Calu3 (cell line): ENCODE results near the gene FAM50A. TPM values are rescaled to one million over a fixed set of nuclear protein-coding genes. Genes with fewer than 3 reads are reported as not detected.

Source experiments
- BruUV-seq: library from RNA; stranded (reverse); fragments of 400-500 nt; replicated peaks from 2 replicates; lab custom pipeline; 2021; lab: Mats Ljungman, UMichigan
- CTCF ChIA-PET: fragments of 300-600 bp; sonication (Branson Sonifier 250); formaldehyde crosslinking; loops from one replicate; lab custom pipeline; 2022; ENCODE audit warnings: antibody characterized with exemption; lab: Charles Lee
- DNase-seq: peaks from one replicate; pipeline ENCODE4 v3.0.0; 2022
- H3K27ac Mint-ChIP-seq: one replicate; pipeline ENCODE4 v1.8.0; 2022; ENCODE audit warnings: mixed read lengths; ENCODE audit not compliant: unreplicated experiment
- H3K27me3 Mint-ChIP-seq: one replicate; pipeline ENCODE4 v1.8.0; 2022; ENCODE audit warnings: mixed read lengths; ENCODE audit not compliant: unreplicated experiment
- H3K36me3 Mint-ChIP-seq: one replicate; pipeline ENCODE4 v1.8.0; 2022; ENCODE audit warnings: mild to moderate bottlenecking, moderate library complexity, mixed read lengths; ENCODE audit not compliant: insufficient read depth, unreplicated experiment
- H3K4me1 Mint-ChIP-seq: one replicate; pipeline ENCODE4 v1.8.0; 2022; ENCODE audit warnings: mild to moderate bottlenecking, low read depth, mixed read lengths; ENCODE audit not compliant: unreplicated experiment
- H3K4me3 Mint-ChIP-seq: one replicate; pipeline ENCODE4 v1.8.0; 2022; ENCODE audit warnings: mild to moderate bottlenecking, low read depth, moderate library complexity, mixed read lengths; ENCODE audit not compliant: unreplicated experiment
- H3K9me3 Mint-ChIP-seq: one replicate; pipeline ENCODE4 v1.8.0; 2022; ENCODE audit warnings: low read depth, mixed read lengths; ENCODE audit not compliant: unreplicated experiment
- intact Hi-C: fragments of 100-400 bp; cut with micrococcal nuclease; formaldehyde crosslinking; loops from one replicate; pipeline ENCODE4 v1.10.0; 2022; ENCODE audit not compliant: unreplicated experiment
- total RNA-seq: library from RNA; stranded (reverse); gene quantifications from 2 replicates; pipeline ENCODE4 v1.2.3, GENCODE V29; 2022
- TF ChIP-seq, protein P1 (sequence below): fragments of 200-600 bp; IDR thresholded peaks from one replicate; pipeline ENCODE4 v1.8.0; 2022; ENCODE audit warnings: antibody characterized with exemption; ENCODE audit not compliant: unreplicated experiment

FAM50A gene
- total RNA-seq, 1 experiment from 2014 or later = 88.9 TPM

GRCh38 chrX:154401918-154402621 lies 41.9 kb upstream of the FAM50A start:
- TF ChIP-seq, protein P1, sequence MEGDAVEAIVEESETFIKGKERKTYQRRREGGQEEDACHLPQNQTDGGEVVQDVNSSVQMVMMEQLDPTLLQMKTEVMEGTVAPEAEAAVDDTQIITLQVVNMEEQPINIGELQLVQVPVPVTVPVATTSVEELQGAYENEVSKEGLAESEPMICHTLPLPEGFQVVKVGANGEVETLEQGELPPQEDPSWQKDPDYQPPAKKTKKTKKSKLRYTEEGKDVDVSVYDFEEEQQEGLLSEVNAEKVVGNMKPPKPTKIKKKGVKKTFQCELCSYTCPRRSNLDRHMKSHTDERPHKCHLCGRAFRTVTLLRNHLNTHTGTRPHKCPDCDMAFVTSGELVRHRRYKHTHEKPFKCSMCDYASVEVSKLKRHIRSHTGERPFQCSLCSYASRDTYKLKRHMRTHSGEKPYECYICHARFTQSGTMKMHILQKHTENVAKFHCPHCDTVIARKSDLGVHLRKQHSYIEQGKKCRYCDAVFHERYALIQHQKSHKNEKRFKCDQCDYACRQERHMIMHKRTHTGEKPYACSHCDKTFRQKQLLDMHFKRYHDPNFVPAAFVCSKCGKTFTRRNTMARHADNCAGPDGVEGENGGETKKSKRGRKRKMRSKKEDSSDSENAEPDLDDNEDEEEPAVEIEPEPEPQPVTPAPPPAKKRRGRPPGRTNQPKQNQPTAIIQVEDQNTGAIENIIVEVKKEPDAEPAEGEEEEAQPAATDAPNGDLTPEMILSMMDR = no peak
- Mint-ChIP-seq H3K4me1 (no peaks in the 10 kb centered on the region), H3K27me3 (peaks cover 16% of the 10 kb centered on the region), H3K36me3 (peaks cover 78% of the 10 kb centered on the region), H3K27ac (no peak overlapping the region), H3K9me3 (no peaks in the 10 kb centered on the region), H3K4me3 (no peak overlapping the region)
- intact Hi-C loops = no loop called here
- no peak for DNase-seq
- TSS peak; percentile 24 for BruUV-seq
- CTCF ChIA-PET = no interaction called here

GRCh38 chrX:154402622-154403127 lies 41.3 kb upstream of the FAM50A start:
- no peaks in the 10 kb centered on the region for H3K4me1 Mint-ChIP-seq
- no TSS peak for BruUV-seq
- intact Hi-C loops = no loop called here
- no peak for DNase-seq
- peaks cover 16% of the 10 kb centered on the region for H3K27me3 Mint-ChIP-seq
- H3K27ac Mint-ChIP-seq = no peak overlapping the region
- H3K36me3 Mint-ChIP-seq = peaks cover 72% of the 10 kb centered on the region
- H3K9me3 Mint-ChIP-seq = no peaks in the 10 kb centered on the region
- TF ChIP-seq, protein P1 = no peak
- H3K4me3 Mint-ChIP-seq = no peak overlapping the region
- CTCF ChIA-PET = no interaction called here

DNA sequence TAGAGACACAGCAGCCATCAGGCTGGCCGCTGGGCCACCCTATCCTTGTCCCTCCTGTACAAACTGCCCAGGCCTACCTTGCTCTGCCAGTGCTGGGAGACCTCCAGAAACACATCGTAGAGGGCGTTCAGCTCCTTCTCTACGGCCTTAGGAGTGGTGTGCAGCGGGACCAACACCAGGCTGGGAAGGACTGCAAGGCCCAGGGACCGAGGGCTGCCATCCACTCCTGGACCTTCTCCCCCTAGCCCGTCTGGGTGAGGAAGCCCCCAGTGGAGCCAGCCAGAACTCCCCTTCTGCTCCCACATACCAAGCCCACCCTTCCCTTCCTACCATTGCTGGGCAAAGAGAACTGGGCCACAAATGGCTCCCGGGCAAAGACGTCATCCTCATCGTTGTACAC lies 40.7 kb upstream of the FAM50A start:
- TF ChIP-seq, protein P1 = no peak
- intact Hi-C loops = no loop called here
- CTCF ChIA-PET = no interaction called here
- H3K27me3 Mint-ChIP-seq = peaks cover 11% of the 10 kb centered on the region
- no peak overlapping the region for H3K27ac Mint-ChIP-seq
- no TSS peak for BruUV-seq
- peaks cover 67% of the 10 kb centered on the region for H3K36me3 Mint-ChIP-seq
- no peak for DNase-seq
- H3K4me3 Mint-ChIP-seq = no peak overlapping the region
- H3K4me1 Mint-ChIP-seq = peaks cover 2% of the 10 kb centered on the region
- H3K9me3 Mint-ChIP-seq = no peaks in the 10 kb centered on the region

GRCh38 chrX:154403858-154404257 lies 40.1 kb upstream of the FAM50A start:
- Mint-ChIP-seq H3K9me3 (no peaks in the 10 kb centered on the region), H3K27me3 (peaks cover 5% of the 10 kb centered on the region), H3K36me3 (peaks cover 66% of the 10 kb centered on the region), H3K4me3 (no peak overlapping the region), H3K4me1 (peaks cover 8% of the 10 kb centered on the region), H3K27ac (no peak overlapping the region)
- intact Hi-C loops = no loop called here
- BruUV-seq = no TSS peak
- TF ChIP-seq, protein P1 = no peak
- CTCF ChIA-PET = interaction anchor here (0.6 kb wide), 1 partner anchor 23 kb away, joined by 3 read pairs; no protein-coding TSS in a partner anchor
- no peak for DNase-seq
